CD4-positive, CD25-positive, alpha-beta regulatory T cell (primary cell): ENCODE results near the gene SLC7A9. TPM values are rescaled to one million over a fixed set of nuclear protein-coding genes. Genes with fewer than 3 reads are reported as not detected.

Experiments
- ATAC-seq, 2 donors: fragments of 150-1000 bp; cut with Tn5 transposase; one replicate each; pipeline ENCODE4 v1.10.0; 2021; ENCODE audit warnings: low read depth in 2 of 2, moderate number of reproducible peaks in 2 of 2, moderate library complexity in 1 of 2
- DNase-seq, 3 donors: peaks; one replicate each; pipeline versions ENCODE4 v3.0.0 to v3.0.0-alpha.2; 2012 to 2022; ENCODE audit warnings: mixed read lengths in 1 of 3
- H3K27ac ChIP-seq: one replicate; pipeline ENCODE4 v1.7.0; 2013; ENCODE audit warnings: mild to moderate bottlenecking, low read length; ENCODE audit not compliant: insufficient read depth, poor library complexity, severe bottlenecking
- H3K27me3 ChIP-seq: one replicate; pipeline ENCODE4 v1.7.0; 2013; ENCODE audit warnings: low read length; ENCODE audit not compliant: control insufficient read depth, insufficient read depth
- H3K36me3 ChIP-seq: one replicate; pipeline ENCODE4 v1.7.0; 2013; ENCODE audit warnings: mild to moderate bottlenecking, low read length, moderate library complexity; ENCODE audit not compliant: control insufficient read depth, insufficient read depth
- H3K4me1 ChIP-seq: 2 replicates; pipeline ENCODE4 v1.7.0; 2013; ENCODE audit warnings: mild to moderate bottlenecking, low read length; ENCODE audit not compliant: insufficient read depth, control insufficient read depth, poor library complexity, severe bottlenecking
- H3K4me3 ChIP-seq: one replicate; pipeline ENCODE4 v1.7.0; 2013; ENCODE audit warnings: low read depth, mild to moderate bottlenecking, low read length, moderate library complexity
- H3K9me3 ChIP-seq, 2 experiments: 1 replicate in 1 of 2; 2 replicates in 1 of 2; pipeline ENCODE4 v1.7.0; 2013; ENCODE audit warnings: low read length in 2 of 2, mild to moderate bottlenecking in 1 of 2, moderate library complexity in 1 of 2; ENCODE audit not compliant: control insufficient read depth in 2 of 2
- H3K27ac Mint-ChIP-seq, 3 donors: one replicate each; pipeline ENCODE4 v1.8.0; 2020 to 2022; ENCODE audit warnings: mild to moderate bottlenecking in 3 of 3, mixed read lengths in 3 of 3, moderate library complexity in 2 of 3
- H3K27me3 Mint-ChIP-seq: one replicate; pipeline ENCODE4 v1.8.0; 2022; ENCODE audit warnings: mild to moderate bottlenecking, mixed read lengths
- H3K36me3 Mint-ChIP-seq: one replicate; pipeline ENCODE4 v1.8.0; 2020; ENCODE audit warnings: mixed read lengths
- H3K4me1 Mint-ChIP-seq, 4 donors: one replicate each; pipeline ENCODE4 v1.8.0; 2020 to 2022; ENCODE audit warnings: mixed read lengths in 4 of 4, mild to moderate bottlenecking in 1 of 4
- H3K4me3 Mint-ChIP-seq, 4 donors: one replicate each; pipeline ENCODE4 v1.8.0; 2020 to 2022; ENCODE audit warnings: mild to moderate bottlenecking in 4 of 4, mixed read lengths in 4 of 4, moderate library complexity in 3 of 4
- H3K9me3 Mint-ChIP-seq, 7 donors: one replicate each; pipeline ENCODE4 v1.8.0; 2020 to 2022; ENCODE audit warnings: mixed read lengths in 7 of 7, mild to moderate bottlenecking in 3 of 7, moderate library complexity in 2 of 7
- polyA plus RNA-seq, 4 donors: library from polyadenylated mRNA; unstranded; fragments of 300-500 nt; fragmentation: Illumina TruSeq; gene quantifications; one replicate each; pipeline ENCODE4 v1.2.3, GENCODE V29; 2021
- total RNA-seq: library from RNA; stranded (reverse); gene quantifications from one replicate; pipeline ENCODE4 v1.2.3, GENCODE V29; 2022

Gene SLC7A9
- total and polyA plus RNA-seq, 5 donors from 2014 or later, result 0.32 TPM; not detected in 4

DNA sequence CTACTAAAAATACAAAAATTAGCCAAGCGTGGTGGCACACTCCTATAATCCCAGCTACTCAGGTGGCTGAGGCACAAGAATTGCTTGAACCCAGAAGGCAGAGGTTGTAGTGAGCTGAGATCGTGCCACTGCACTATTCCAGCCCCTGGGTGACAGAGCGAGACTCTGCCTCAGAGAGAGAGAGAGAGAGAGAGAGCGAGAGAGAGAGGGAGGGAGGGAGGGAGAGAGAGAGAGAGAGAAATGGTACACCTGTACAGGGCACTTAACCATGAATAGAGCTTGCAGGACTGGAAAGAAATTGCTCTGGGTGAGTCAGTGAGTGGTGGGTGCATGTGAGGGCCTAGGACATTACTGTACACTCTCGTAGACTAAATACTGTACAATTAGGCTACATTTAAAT is 40.5 kb upstream of the SLC7A9 start:
- no peaks in the 10 kb centered on the region for H3K27me3 Mint-ChIP-seq
- peaks cover 40% of the 10 kb centered on the region for H3K36me3 Mint-ChIP-seq

DNA sequence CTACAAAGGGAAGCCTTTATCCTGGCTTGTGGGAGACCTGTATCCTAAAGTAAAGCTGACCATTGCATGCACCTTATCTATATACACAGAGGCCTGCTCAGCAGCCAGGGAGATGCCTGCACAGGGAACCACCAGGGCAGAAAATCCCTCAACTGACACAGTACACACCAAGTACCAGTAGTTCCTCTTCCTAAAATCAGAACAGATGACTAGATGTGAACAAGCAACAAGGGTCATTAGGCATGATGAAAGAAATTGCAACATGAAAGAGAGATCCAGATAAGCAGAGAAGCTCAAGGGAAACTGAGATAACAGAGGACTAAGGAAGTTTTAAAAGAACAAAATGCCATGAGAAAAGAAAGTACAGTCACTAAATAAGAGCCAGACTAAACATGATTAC is 39.7 kb upstream of the SLC7A9 start:
- Histone ChIP-seq H3K4me3 (no peak overlapping the region), H3K4me1 (no peaks in the 10 kb centered on the region), H3K27me3 (no peaks in the 10 kb centered on the region), H3K9me3 (peaks cover 0 to 3% of the 10 kb centered on the region in 2 experiments), H3K36me3 (peaks cover 5% of the 10 kb centered on the region), H3K27ac (no peak overlapping the region)
- Mint-ChIP-seq H3K4me3 (no peak overlapping the region), H3K9me3 (peaks cover 0 to 11% (median 0%) of the 10 kb centered on the region in 7 donors), H3K27ac (no peak overlapping the region), H3K27me3 (no peaks in the 10 kb centered on the region), H3K36me3 (peaks cover 40% of the 10 kb centered on the region), H3K4me1 (peaks cover 0 to 8% (median 2%) of the 10 kb centered on the region in 4 donors)
- DNase-seq (no peak), ATAC-seq (no peak)

More for the DNA sequence above, 40.5 kb upstream of the SLC7A9 start:
- no peaks in the 10 kb centered on the region for H3K4me1 ChIP-seq
- peaks cover 0 to 3% of the 10 kb centered on the region in 2 experiments for H3K9me3 ChIP-seq
- Mint-ChIP-seq H3K4me1 (peaks cover 0 to 8% (median 2%) of the 10 kb centered on the region in 4 donors), H3K9me3 (peaks cover 0 to 11% (median 0%) of the 10 kb centered on the region in 7 donors), H3K4me3 (no peak overlapping the region), H3K27ac (no peak overlapping the region)
- H3K4me3 ChIP-seq, result no peak overlapping the region
- H3K27me3 ChIP-seq, result no peaks in the 10 kb centered on the region
- H3K36me3 ChIP-seq, result peaks cover 5% of the 10 kb centered on the region
- DNase-seq (no peak), ATAC-seq (no peak)
- no peak overlapping the region for H3K27ac ChIP-seq

DNA sequence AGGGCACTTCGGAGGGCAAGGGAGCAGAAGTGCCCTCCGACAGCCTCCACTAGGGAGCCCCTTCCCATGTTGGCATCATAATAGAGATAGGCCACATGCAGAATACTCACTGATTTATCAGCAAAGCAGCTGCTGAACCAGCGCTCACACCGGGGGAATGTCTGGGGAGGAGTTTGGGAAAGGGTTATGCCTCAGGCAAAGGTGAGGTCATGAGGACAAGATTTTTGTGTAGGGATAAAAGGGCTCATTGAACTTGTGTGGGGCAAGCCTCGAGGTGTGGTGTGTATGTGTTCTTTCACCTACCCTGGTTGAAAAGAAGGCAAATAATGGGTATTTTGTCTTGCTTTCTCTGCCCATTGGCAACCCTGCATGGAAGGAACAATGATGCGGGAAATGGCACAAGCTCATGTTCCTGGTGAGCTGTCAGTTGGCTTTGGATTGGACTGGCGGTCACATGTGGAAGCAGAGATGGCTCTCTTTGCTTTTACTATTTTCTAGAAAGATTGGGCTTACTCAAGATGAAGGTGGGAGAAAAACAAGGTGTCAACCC is 39.1 kb upstream of the SLC7A9 start:
- H3K4me3 Mint-ChIP-seq, result no peak overlapping the region
- no peak for ATAC-seq
- H3K27me3 ChIP-seq, result no peaks in the 10 kb centered on the region
- H3K9me3 Mint-ChIP-seq, result peaks cover 0 to 11% (median 1%) of the 10 kb centered on the region in 7 donors
- H3K27ac ChIP-seq, result no peak overlapping the region
- peaks cover 0 to 3% of the 10 kb centered on the region in 2 experiments for H3K9me3 ChIP-seq
- peaks cover 40% of the 10 kb centered on the region for H3K36me3 Mint-ChIP-seq
- H3K4me1 Mint-ChIP-seq, result peaks cover 0 to 8% (median 2%) of the 10 kb centered on the region in 4 donors
- peaks cover 5% of the 10 kb centered on the region for H3K36me3 ChIP-seq
- no peaks in the 10 kb centered on the region for H3K4me1 ChIP-seq
- no peak overlapping the region for H3K4me3 ChIP-seq
- H3K27ac Mint-ChIP-seq, result peak overlapping the region in 1 of 3 donors; percentile 25
- DNase-seq, result no peak
- H3K27me3 Mint-ChIP-seq, result no peaks in the 10 kb centered on the region

- no peaks in the 10 kb centered on the region for H3K27me3 Mint-ChIP-seq
- no peaks in the 10 kb centered on the region for H3K27me3 ChIP-seq
- DNase-seq (no peak), ATAC-seq (no peak)
- peaks cover 0 to 8% (median 2%) of the 10 kb centered on the region in 4 donors for H3K4me1 Mint-ChIP-seq
- H3K4me1 ChIP-seq, result no peaks in the 10 kb centered on the region
- peaks cover 0 to 11% (median 1%) of the 10 kb centered on the region in 7 donors for H3K9me3 Mint-ChIP-seq
- H3K9me3 ChIP-seq, result peaks cover 0 to 3% of the 10 kb centered on the region in 2 experiments
- peak overlapping the region in 1 of 3 donors; percentile 36 for H3K27ac Mint-ChIP-seq
- H3K36me3 Mint-ChIP-seq, result peaks cover 34% of the 10 kb centered on the region
- H3K4me3 Mint-ChIP-seq, result no peak overlapping the region
- H3K4me3 ChIP-seq, result no peak overlapping the region
- H3K27ac ChIP-seq, result no peak overlapping the region
- peaks cover 10% of the 10 kb centered on the region for H3K36me3 ChIP-seq
Observed at GRCh38 chr19:32902448-32902847, 32.9 kb upstream of the SLC7A9 start.

- peaks cover 5% of the 10 kb centered on the region for H3K36me3 ChIP-seq
- Mint-ChIP-seq H3K4me3 (no peak overlapping the region), H3K36me3 (peaks cover 37% of the 10 kb centered on the region), H3K27me3 (no peaks in the 10 kb centered on the region), H3K9me3 (peaks cover 0 to 10% (median 1%) of the 10 kb centered on the region in 7 donors), H3K27ac (no peak overlapping the region), H3K4me1 (peaks cover 5 to 13% (median 7%) of the 10 kb centered on the region in 4 donors)
- no peak overlapping the region for H3K4me3 ChIP-seq
- H3K27ac ChIP-seq, result no peak overlapping the region
- no peak for DNase-seq
- H3K4me1 ChIP-seq, result no peaks in the 10 kb centered on the region
- no peaks in the 10 kb centered on the region for H3K27me3 ChIP-seq
- no peak for ATAC-seq
- peaks cover 0 to 3% of the 10 kb centered on the region in 2 experiments for H3K9me3 ChIP-seq
Observed at GRCh38 chr19:32901504-32902161, 32.1 kb upstream of the SLC7A9 start.

DNA sequence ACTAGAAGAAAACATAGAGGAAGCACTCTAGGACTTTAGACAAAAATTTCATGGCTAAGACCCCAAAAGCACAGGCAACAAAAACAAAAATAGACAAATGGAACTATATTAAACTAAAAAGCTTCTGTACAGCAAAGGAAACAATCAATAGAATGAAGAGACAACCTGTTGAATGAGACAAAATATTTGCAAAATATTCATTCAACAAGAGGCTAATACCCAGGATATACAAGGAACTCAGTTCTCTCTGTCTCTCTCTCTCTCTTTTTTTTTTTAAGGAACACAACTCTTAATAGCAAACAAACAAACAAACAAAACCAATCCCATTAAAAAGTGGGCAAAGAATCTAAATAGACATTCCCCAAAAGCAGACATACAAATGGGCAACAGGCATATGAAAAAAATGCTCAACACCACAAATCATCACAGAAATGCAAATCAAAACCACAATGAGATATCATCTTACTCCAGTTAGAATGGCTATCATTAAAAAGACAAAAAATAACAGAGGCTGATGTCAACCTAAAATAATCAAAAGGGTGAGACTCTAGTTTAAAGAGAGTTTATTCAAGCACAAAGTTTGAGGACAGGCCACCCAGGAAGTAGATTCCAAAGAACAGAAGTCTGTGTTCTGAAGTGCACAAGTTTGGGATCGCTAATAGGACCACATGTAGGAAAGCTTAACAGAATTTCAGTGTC is 27.1 kb upstream of the SLC7A9 start:
- peaks cover 8 to 10% (median 8%) of the 10 kb centered on the region in 4 donors for H3K4me1 Mint-ChIP-seq
- no peaks in the 10 kb centered on the region for H3K27me3 ChIP-seq
- no peaks in the 10 kb centered on the region for H3K27me3 Mint-ChIP-seq
- no peak overlapping the region for H3K4me3 ChIP-seq
- DNase-seq (no peak), ATAC-seq (no peak)
- H3K36me3 Mint-ChIP-seq, result peaks cover 58% of the 10 kb centered on the region
- H3K27ac Mint-ChIP-seq, result peak overlapping the region in 2 of 3 donors; percentile 4 to 13
- H3K9me3 Mint-ChIP-seq, result peaks cover 0 to 24% (median 4%) of the 10 kb centered on the region in 7 donors
- H3K36me3 ChIP-seq, result peaks cover 11% of the 10 kb centered on the region
- H3K4me3 Mint-ChIP-seq, result no peak overlapping the region
- no peak overlapping the region for H3K27ac ChIP-seq
- peaks cover 12 to 16% of the 10 kb centered on the region in 2 experiments for H3K9me3 ChIP-seq
- H3K4me1 ChIP-seq, result no peaks in the 10 kb centered on the region

- peaks cover 8 to 10% (median 8%) of the 10 kb centered on the region in 4 donors for H3K4me1 Mint-ChIP-seq
- H3K9me3 ChIP-seq, result peaks cover 20 to 21% of the 10 kb centered on the region in 2 experiments
- ATAC-seq (no peak), DNase-seq (peak in 1 of 3 donors; percentile 14)
- H3K9me3 Mint-ChIP-seq, result peaks cover 0 to 30% (median 6%) of the 10 kb centered on the region in 7 donors
- H3K36me3 Mint-ChIP-seq, result peaks cover 60% of the 10 kb centered on the region
- H3K27ac ChIP-seq, result no peak overlapping the region
- peaks cover 11% of the 10 kb centered on the region for H3K36me3 ChIP-seq
- H3K4me1 ChIP-seq, result no peaks in the 10 kb centered on the region
- no peak overlapping the region for H3K4me3 Mint-ChIP-seq
- no peak overlapping the region for H3K4me3 ChIP-seq
- H3K27ac Mint-ChIP-seq, result no peak overlapping the region
- H3K27me3 Mint-ChIP-seq, result no peaks in the 10 kb centered on the region
- H3K27me3 ChIP-seq, result no peaks in the 10 kb centered on the region
Observed at GRCh38 chr19:32895384-32895783, 25.8 kb upstream of the SLC7A9 start.
